Measurements from ENCODE around the gene RGS19. TPM values are rescaled to one million over a fixed set of nuclear protein-coding genes. Genes with fewer than 3 reads are reported as not detected.
"Not testable (repeated sequence)": the region's sequence is repeated elsewhere in the genome, so short reads cannot be mapped to it uniquely, and the experiment has no call there.

The RGS19 gene
- total and polyA plus RNA-seq, 8 donors = 3.2 to 11.9 (median 5.7) TPM

DNA sequence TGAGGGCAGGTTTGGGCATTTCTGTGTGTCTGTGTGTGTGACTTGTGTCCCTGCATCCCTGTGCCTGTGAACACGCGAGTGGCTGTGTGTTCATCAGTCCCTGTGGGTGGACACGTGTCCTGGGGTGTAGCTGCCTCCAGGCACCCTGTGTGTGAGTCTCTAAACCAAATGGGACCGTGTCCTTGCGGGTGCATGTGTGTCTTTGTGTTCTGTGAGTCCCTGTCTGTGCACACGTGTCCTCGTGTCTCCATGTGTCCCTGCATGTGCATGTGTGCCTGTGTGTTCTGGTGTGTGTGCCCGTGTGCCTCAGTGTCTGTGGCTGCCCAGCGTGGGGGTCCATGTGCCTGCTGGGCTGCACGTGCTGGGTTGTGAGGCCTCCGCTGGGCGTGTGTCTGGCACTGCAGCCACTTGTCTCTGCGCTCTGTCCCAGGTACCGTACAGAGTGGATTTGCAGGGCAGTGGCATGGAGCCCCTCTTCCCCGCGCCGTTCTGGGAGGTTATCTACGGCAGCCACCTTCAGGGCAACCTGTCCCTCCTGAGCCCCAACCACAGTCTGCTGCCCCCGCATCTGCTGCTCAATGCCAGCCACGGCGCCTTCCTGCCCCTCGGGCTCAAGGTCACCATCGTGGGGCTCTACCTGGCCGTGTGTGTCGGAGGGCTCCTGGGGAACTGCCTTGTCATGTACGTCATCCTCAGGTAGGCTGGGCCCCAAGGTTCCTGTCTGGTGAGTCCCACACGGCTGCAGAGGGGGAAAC, 13.1 kb upstream of the RGS19 start:
- WGBS, 2 donors = 39 to 52% methylated on average over 27 of the region's 27 CpGs
- Histone ChIP-seq H3K9me3 (no peaks in the 10 kb centered on the region), H3K4me1 (no peaks in the 10 kb centered on the region), H3K4me3 (no peak overlapping the region), H3K36me3 (no peaks in the 10 kb centered on the region), H3K27ac (no peak overlapping the region), H3K27me3 (no peaks in the 10 kb centered on the region)
- TF ChIP-seq, protein P1, sequence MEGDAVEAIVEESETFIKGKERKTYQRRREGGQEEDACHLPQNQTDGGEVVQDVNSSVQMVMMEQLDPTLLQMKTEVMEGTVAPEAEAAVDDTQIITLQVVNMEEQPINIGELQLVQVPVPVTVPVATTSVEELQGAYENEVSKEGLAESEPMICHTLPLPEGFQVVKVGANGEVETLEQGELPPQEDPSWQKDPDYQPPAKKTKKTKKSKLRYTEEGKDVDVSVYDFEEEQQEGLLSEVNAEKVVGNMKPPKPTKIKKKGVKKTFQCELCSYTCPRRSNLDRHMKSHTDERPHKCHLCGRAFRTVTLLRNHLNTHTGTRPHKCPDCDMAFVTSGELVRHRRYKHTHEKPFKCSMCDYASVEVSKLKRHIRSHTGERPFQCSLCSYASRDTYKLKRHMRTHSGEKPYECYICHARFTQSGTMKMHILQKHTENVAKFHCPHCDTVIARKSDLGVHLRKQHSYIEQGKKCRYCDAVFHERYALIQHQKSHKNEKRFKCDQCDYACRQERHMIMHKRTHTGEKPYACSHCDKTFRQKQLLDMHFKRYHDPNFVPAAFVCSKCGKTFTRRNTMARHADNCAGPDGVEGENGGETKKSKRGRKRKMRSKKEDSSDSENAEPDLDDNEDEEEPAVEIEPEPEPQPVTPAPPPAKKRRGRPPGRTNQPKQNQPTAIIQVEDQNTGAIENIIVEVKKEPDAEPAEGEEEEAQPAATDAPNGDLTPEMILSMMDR (IDR thresholded peaks at IDR 0.05) = no peak
- intact Hi-C loops (cut with DNase I) = no loop called here
- FAIRE-seq = no peak
- no peak for ATAC-seq
- DNase-seq = no peak

DNA sequence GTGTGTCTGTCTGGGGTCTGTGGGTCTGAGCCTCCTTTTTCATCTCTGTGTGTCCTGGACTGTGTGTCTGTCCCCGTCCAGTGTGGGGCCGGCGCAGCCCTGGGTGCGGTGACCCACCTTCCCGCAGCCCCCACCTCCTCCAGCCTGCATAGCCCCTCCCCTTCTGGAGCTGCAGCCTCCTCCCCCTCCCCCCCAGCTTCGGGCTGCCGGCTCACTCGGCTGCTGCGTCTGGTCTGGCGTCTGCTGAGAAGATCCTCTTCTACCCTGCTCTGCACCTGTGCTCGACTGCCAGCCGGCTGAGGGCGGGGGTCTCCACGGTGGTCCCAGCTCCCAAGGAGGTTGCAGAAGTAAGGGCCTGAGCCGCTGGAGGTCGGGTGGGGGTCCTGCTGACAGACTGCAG, 12.5 kb upstream of the RGS19 start:
- H3K27me3 ChIP-seq = no peaks in the 10 kb centered on the region
- FAIRE-seq (no peak), DNase-seq (no peak), ATAC-seq (no peak)
- no peaks in the 10 kb centered on the region for H3K9me3 ChIP-seq
- intact Hi-C loops (cut with DNase I) = no loop called here
- TF ChIP-seq, protein P1 (IDR thresholded peaks at IDR 0.05) = no peak
- WGBS, 2 donors = 26 to 29% methylated on average over 16 of the region's 16 CpGs
- no peak overlapping the region for H3K27ac ChIP-seq
- no peaks in the 10 kb centered on the region for H3K4me1 ChIP-seq
- H3K36me3 ChIP-seq = no peaks in the 10 kb centered on the region
- H3K4me3 ChIP-seq = no peak overlapping the region

DNA sequence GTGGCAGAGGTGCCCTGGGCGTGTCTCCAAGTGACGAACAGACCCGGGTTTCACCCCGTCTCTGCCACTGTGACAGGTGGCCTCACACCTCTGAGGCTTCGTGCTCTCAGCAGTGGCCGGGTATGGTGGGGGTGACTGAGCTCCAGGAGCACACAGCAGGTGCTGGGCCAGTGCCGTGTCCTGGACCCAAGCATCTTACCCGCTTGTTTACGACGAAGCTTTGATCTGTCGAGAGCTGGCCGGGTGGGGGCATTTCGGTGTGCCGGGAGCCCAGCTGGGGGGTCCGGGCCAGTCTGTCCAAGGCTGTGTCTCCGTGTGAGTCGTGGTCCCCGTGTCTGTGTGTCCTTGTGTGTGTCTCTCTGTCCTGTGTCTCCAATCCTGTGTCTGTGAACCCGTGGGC, 12.0 kb upstream of the RGS19 start:
- 63 to 77% methylated on average over 19 of the region's 19 CpGs for WGBS, 2 donors

DNA sequence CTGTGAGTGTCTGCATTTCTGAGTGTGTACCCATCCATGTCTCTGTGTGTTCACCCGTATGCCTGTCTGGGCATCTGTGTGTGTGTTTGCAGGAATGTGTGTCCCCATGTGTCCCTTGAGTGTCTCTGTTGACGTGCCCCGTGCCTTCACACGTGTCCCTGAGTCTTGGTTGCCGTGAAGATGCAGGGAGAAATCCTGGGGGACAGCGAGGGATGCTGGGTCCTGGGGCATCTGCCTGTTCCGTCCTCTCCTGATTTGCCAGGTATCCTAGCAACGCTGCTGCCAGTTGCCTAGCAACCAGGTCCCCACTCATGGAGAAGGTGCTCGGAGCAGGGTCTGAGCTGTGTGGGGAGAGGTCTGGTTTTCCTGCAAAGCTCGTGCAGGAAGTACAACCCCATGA, 10.8 kb upstream of the RGS19 start:
- DNase-seq (no peak), FAIRE-seq (no peak), ATAC-seq (no peak)
- H3K4me1 ChIP-seq = no peaks in the 10 kb centered on the region
- no peak overlapping the region for H3K27ac ChIP-seq
- no peaks in the 10 kb centered on the region for H3K36me3 ChIP-seq
- TF ChIP-seq, protein P1 (IDR thresholded peaks at IDR 0.05) = no peak
- WGBS, 2 donors = 54 to 58% methylated on average over 10 of the region's 10 CpGs
- H3K4me3 ChIP-seq = no peak overlapping the region
- no peaks in the 10 kb centered on the region for H3K9me3 ChIP-seq
- intact Hi-C loops (cut with DNase I) = no loop called here
- no peaks in the 10 kb centered on the region for H3K27me3 ChIP-seq

More for the DNA sequence above, 12.0 kb upstream of the RGS19 start:
- DNase-seq = no peak
- H3K4me3 ChIP-seq = no peak overlapping the region
- no peak for FAIRE-seq
- TF ChIP-seq, protein P1 (IDR thresholded peaks at IDR 0.05) = no peak
- no peaks in the 10 kb centered on the region for H3K9me3 ChIP-seq
- ATAC-seq = no peak
- intact Hi-C loops (cut with DNase I) = no loop called here
- H3K4me1 ChIP-seq = no peaks in the 10 kb centered on the region
- no peaks in the 10 kb centered on the region for H3K27me3 ChIP-seq
- H3K36me3 ChIP-seq = no peaks in the 10 kb centered on the region
- no peak overlapping the region for H3K27ac ChIP-seq

DNA sequence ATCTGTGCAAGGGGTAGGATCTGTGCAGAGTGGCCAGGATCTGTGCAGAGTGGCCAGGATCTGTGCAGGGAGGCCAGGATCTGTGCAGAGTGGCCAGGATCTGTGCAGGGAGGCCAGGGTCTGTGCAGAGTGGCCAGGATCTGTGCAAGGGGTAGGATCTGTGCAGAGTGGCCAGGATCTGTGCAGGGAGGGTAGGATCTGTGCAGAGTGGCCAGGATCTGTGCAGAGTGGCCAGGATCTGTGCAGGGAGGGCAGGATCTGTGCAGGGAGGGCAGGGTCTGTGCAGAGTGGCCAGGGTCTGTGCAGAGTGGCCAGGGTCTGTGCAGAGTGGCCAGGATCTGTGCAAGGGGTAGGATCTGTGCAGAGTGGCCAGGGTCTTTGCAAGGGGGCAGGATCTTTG, 9.3 kb upstream of the RGS19 start:
- H3K27me3 ChIP-seq; H3K4me3 ChIP-seq; H3K9me3 ChIP-seq; DNase-seq; FAIRE-seq; H3K27ac ChIP-seq; intact Hi-C loops (cut with DNase I); ATAC-seq; H3K36me3 ChIP-seq; H3K4me1 ChIP-seq: not testable (repeated sequence)

DNA sequence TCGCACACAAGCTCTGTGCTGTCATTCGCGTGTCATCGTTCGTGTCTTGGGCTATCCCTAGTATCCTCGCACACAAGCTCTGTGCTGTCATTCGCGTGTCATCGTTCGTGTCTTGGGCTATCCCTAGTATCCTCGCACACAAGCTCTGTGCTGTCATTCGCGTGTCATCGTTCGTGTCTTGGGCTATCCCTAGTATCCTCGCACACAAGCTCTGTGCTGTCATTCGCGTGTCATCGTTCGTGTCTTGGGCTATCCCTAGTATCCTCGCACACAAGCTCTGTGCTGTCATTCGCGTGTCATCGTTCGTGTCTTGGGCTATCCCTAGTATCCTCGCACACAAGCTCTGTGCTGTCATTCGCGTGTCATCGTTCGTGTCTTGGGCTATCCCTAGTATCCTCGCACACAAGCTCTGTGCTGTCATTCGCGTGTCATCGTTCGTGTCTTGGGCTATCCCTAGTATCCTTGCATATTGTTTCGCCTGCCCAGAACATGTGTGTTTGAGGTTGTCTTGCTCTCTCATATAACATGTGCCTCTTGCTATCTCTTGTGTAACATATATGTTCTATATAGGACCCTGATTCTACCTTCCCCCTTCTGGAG, 8.0 kb upstream of the RGS19 start:
- H3K9me3 ChIP-seq, ATAC-seq: not testable (repeated sequence)

More for the DNA sequence above, 8.0 kb upstream of the RGS19 start:
- H3K36me3 ChIP-seq; H3K27me3 ChIP-seq; H3K27ac ChIP-seq; H3K4me1 ChIP-seq; DNase-seq; FAIRE-seq; H3K4me3 ChIP-seq; intact Hi-C loops (cut with DNase I): not testable (repeated sequence)
- 84 to 88% methylated on average over 6 of the region's 36 CpGs for WGBS, 2 donors
